Choroid plexus epithelial cell (primary cell): ENCODE results near the gene ZNF74.

Source experiments
- DNase-seq: peaks from one replicate; pipeline ENCODE4 v3.0.0-alpha.2; 2010; ENCODE audit warnings: low read depth
- H3K4me3 ChIP-seq: 2 replicates; pipeline ENCODE4 v1.5.1; 2011; ENCODE audit warnings: low read depth, mild to moderate bottlenecking, control low read depth, low read length, moderate library complexity
- CTCF ChIP-seq: conservative IDR thresholded peaks from 2 replicates; pipeline ENCODE4 v1.5.1; 2011; ENCODE audit warnings: low read depth, mild to moderate bottlenecking, control low read depth, inconsistent platforms, low read length, moderate library complexity

The ZNF74 gene

GRCh38 chr22:20430101-20430719 is 36.3 kb downstream of the ZNF74 start:
- DNase-seq: no peak
- H3K4me3 ChIP-seq: no peak overlapping the region
- no peak for TF ChIP-seq CTCF

GRCh38 chr22:20430720-20431510 is 37.0 kb downstream of the ZNF74 start:
- TF ChIP-seq CTCF: no peak
- peak overlapping the region; percentile 11 for H3K4me3 ChIP-seq
- DNase-seq: no peak

GRCh38 chr22:20431511-20432192 is 37.7 kb downstream of the ZNF74 start:
- no peak for TF ChIP-seq CTCF
- no peak for DNase-seq
- no peak overlapping the region for H3K4me3 ChIP-seq

- no peak for DNase-seq
- no peak overlapping the region for H3K4me3 ChIP-seq
- TF ChIP-seq CTCF: no peak
These were observed 38.3 kb downstream of the ZNF74 start for GRCh38 chr22:20432244-20432686.

GRCh38 chr22:20433191-20433590 is 39.2 kb downstream of the ZNF74 start:
- DNase-seq: no peak
- H3K4me3 ChIP-seq: no peak overlapping the region
- TF ChIP-seq CTCF: no peak

GRCh38 chr22:20433686-20434241 is 39.8 kb downstream of the ZNF74 start:
- no peak for DNase-seq
- H3K4me3 ChIP-seq: no peak overlapping the region
- no peak for TF ChIP-seq CTCF
